Mesenchymal stem cell (in vitro differentiated cells and primary cell): ENCODE measurements around the gene RFC3.

Experiments
- DNase-seq: peaks from one replicate; pipeline ENCODE4 v3.0.0-alpha.2; 2013
- H2AFZ ChIP-seq: one replicate; pipeline ENCODE4 v1.6.1; 2013; ENCODE audit warnings: low read depth, mild to moderate bottlenecking, control low read depth, inconsistent platforms, low read length, moderate library complexity
- H2AK5ac ChIP-seq: 2 replicates; pipeline ENCODE4 v1.6.1; 2013; ENCODE audit warnings: low read length, moderate library complexity, mild to moderate bottlenecking, inconsistent platforms; ENCODE audit not compliant: severe bottlenecking
- H2BK120ac ChIP-seq: one replicate; pipeline ENCODE4 v1.6.1; 2013; ENCODE audit warnings: low read depth, mild to moderate bottlenecking, inconsistent platforms, low read length, moderate library complexity
- H2BK12ac ChIP-seq, 2 experiments: one replicate each; pipeline ENCODE4 v1.6.1; 2013; ENCODE audit warnings: inconsistent platforms in 2 of 2, low read length in 2 of 2, mild to moderate bottlenecking in 2 of 2, moderate library complexity in 2 of 2, control low read depth in 1 of 2
- H2BK15ac ChIP-seq: one replicate; pipeline ENCODE4 v1.6.1; 2013; ENCODE audit warnings: mild to moderate bottlenecking, low read depth, inconsistent platforms; ENCODE audit not compliant: poor library complexity, severe bottlenecking
- H2BK5ac ChIP-seq: 2 replicates; pipeline ENCODE4 v1.6.1; 2013; ENCODE audit warnings: low read depth, mild to moderate bottlenecking, low read length, control low read depth, inconsistent platforms; ENCODE audit not compliant: poor library complexity, severe bottlenecking
- H3K14ac ChIP-seq, 2 experiments: one replicate each; pipeline ENCODE4 v1.6.1; 2013; ENCODE audit warnings: inconsistent platforms in 2 of 2, low read length in 2 of 2, control low read depth in 1 of 2, mild to moderate bottlenecking in 1 of 2, moderate library complexity in 1 of 2
- H3K18ac ChIP-seq, 2 experiments: one replicate each; pipeline ENCODE4 v1.6.1; 2013; ENCODE audit warnings: inconsistent platforms in 2 of 2, low read length in 2 of 2, control low read depth in 1 of 2, low read depth in 1 of 2, mild to moderate bottlenecking in 1 of 2
- H3K23ac ChIP-seq, 2 experiments: one replicate each; pipeline ENCODE4 v1.6.1; 2013; ENCODE audit warnings: inconsistent platforms in 2 of 2, low read length in 2 of 2, mild to moderate bottlenecking in 2 of 2, moderate library complexity in 2 of 2, control low read depth in 1 of 2
- H3K27ac ChIP-seq: 2 replicates; pipeline ENCODE4 v1.5.1; 2013; ENCODE audit warnings: mild to moderate bottlenecking, moderate library complexity, low read length, control low read depth, inconsistent platforms; ENCODE audit not compliant: poor library complexity, severe bottlenecking
- H3K27me3 ChIP-seq, 2 experiments: 2 replicates each; pipeline versions ENCODE4 v1.6.1 to v1.7.0; 2013; ENCODE audit warnings: low read length in 2 of 2, mild to moderate bottlenecking in 2 of 2, moderate library complexity in 2 of 2, control low read depth in 1 of 2, inconsistent platforms in 1 of 2; ENCODE audit not compliant: control insufficient read depth in 1 of 2, insufficient read depth in 1 of 2
- H3K36me3 ChIP-seq, 2 experiments: 2 replicates each; pipeline versions ENCODE4 v1.6.1 to v1.7.0; 2013; ENCODE audit warnings: low read length in 2 of 2, control low read depth in 1 of 2, inconsistent platforms in 1 of 2, low read depth in 1 of 2, mild to moderate bottlenecking in 1 of 2; ENCODE audit not compliant: insufficient read depth in 2 of 2, control insufficient read depth in 1 of 2
- H3K4ac ChIP-seq, 2 experiments: one replicate each; pipeline ENCODE4 v1.6.1; 2013; ENCODE audit warnings: inconsistent platforms in 2 of 2, low read length in 2 of 2, mild to moderate bottlenecking in 2 of 2, moderate library complexity in 2 of 2, control low read depth in 1 of 2, low read depth in 1 of 2
- H3K4me1 ChIP-seq: 2 replicates; pipeline ENCODE4 v1.6.1; 2013; ENCODE audit warnings: low read depth, low read length, control low read depth; ENCODE audit not compliant: control insufficient read depth, insufficient read depth
- H3K4me2 ChIP-seq: 2 replicates; pipeline ENCODE4 v1.6.1; 2013; ENCODE audit warnings: low read length, mild to moderate bottlenecking, inconsistent platforms; ENCODE audit not compliant: poor library complexity, severe bottlenecking
- H3K4me3 ChIP-seq, 2 experiments: 2 replicates each; pipeline versions ENCODE4 v1.5.1 to v1.7.0; 2013; ENCODE audit warnings: low read length in 2 of 2, mild to moderate bottlenecking in 2 of 2, control low read depth in 1 of 2, low read depth in 1 of 2; ENCODE audit not compliant: insufficient read depth in 1 of 2
- H3K79me1 ChIP-seq: replicated peaks from 2 replicates; pipeline ENCODE4 v1.6.1; 2013; ENCODE audit warnings: mild to moderate bottlenecking, control low read depth, low read length, inconsistent platforms; ENCODE audit not compliant: poor library complexity, severe bottlenecking
- H3K9ac ChIP-seq: 2 replicates; pipeline ENCODE4 v1.7.0; 2013; ENCODE audit warnings: mild to moderate bottlenecking, low read length, moderate library complexity
- H3K9me3 ChIP-seq: 2 replicates; pipeline ENCODE4 v1.7.0; 2013; ENCODE audit warnings: mild to moderate bottlenecking, low read length; ENCODE audit not compliant: control insufficient read depth
- H4K8ac ChIP-seq: one replicate; pipeline ENCODE4 v1.6.1; 2013; ENCODE audit warnings: inconsistent platforms, mild to moderate bottlenecking, low read length, moderate library complexity
- H4K91ac ChIP-seq: one replicate; pipeline ENCODE4 v1.6.1; 2013; ENCODE audit warnings: mild to moderate bottlenecking, low read length, inconsistent platforms
- WGBS: methylation state at CpG from one replicate; pipeline ENCODE4 v1.1.7; 2013; ENCODE audit warnings: mixed read lengths; 5-methylcytosine and 5-hydroxymethylcytosine counted together

The RFC3 gene

DNA sequence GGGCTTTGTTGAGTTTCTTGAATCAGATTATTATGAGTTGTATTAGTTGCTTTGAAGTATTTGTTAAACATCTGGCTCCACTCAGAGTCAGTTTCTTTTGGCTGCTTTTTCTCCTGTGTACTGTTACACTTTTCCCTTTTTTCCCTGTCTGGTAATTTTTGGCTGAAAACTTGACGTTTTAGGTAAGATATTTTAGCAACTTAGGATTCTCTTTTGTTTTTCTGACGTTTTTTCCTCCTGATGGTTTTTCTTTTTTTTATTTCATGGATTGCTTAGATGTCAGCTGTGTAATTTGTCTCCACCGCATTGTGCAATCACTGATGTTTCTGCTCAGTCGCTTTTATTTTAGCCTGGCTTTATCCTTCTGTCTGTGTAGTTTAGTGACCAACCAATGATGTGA, 20.7 kb downstream of the RFC3 start:
- Histone ChIP-seq H2AFZ (no peak overlapping the region), H3K79me1 (peaks cover 3% of the 10 kb centered on the region), H2BK5ac (no peak overlapping the region), H2BK15ac (no peak overlapping the region), H3K9me3 (no peaks in the 10 kb centered on the region), H3K36me3 (peaks cover 0 to 8% of the 10 kb centered on the region in 2 experiments), H2AK5ac (no peak overlapping the region), H3K14ac (no peak overlapping the region), H3K27me3 (no peaks in the 10 kb centered on the region), H3K9ac (peak overlapping the region; percentile 54), H3K18ac (no peak overlapping the region), H3K4me3 (no peak overlapping the region), H3K4ac (no peak overlapping the region), H2BK12ac (no peak overlapping the region), H3K27ac (no peak overlapping the region), H3K23ac (no peak overlapping the region), H3K4me2 (no peak overlapping the region), H4K91ac (no peak overlapping the region), H3K4me1 (no peaks in the 10 kb centered on the region), H2BK120ac (no peak overlapping the region), H4K8ac (no peak overlapping the region)
- DNase-seq: peak; percentile 22
- 100% methylated on average over 2 of the region's 4 CpGs for WGBS

DNA sequence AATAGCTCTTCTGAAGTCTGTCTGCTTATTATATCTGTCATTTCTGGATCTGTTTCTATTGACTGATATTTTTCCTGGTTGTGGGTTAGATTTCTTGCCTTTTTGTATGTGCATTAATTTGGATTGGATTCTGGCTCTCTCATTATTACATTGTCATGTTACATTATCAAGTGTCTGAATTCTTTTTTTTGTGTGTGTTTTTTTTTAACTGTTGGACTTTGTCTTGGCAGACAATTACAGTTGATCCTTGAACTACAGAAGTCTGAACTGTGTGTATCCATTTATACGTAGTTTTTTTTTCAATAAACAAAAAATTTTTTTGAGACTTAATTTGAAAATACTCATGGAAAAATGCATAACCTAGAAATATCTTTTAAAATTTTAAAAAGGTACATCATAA, 22.5 kb downstream of the RFC3 start:
- Histone ChIP-seq H2BK5ac (no peak overlapping the region), H3K27me3 (no peaks in the 10 kb centered on the region), H3K36me3 (peaks cover 0 to 3% of the 10 kb centered on the region in 2 experiments), H2BK12ac (no peak overlapping the region), H3K4me2 (no peak overlapping the region), H3K9me3 (no peaks in the 10 kb centered on the region), H2BK15ac (no peak overlapping the region), H2AFZ (no peak overlapping the region), H4K8ac (no peak overlapping the region), H2AK5ac (no peak overlapping the region), H3K27ac (no peak overlapping the region), H4K91ac (no peak overlapping the region), H3K4ac (no peak overlapping the region), H2BK120ac (no peak overlapping the region), H3K14ac (no peak overlapping the region), H3K23ac (no peak overlapping the region), H3K4me1 (no peaks in the 10 kb centered on the region), H3K9ac (no peak overlapping the region), H3K4me3 (no peak overlapping the region), H3K18ac (no peak overlapping the region), H3K79me1 (peaks cover 3% of the 10 kb centered on the region)
- no peak for DNase-seq
- WGBS: no CpG with 5 or more reads among the region's 1 CpG

DNA sequence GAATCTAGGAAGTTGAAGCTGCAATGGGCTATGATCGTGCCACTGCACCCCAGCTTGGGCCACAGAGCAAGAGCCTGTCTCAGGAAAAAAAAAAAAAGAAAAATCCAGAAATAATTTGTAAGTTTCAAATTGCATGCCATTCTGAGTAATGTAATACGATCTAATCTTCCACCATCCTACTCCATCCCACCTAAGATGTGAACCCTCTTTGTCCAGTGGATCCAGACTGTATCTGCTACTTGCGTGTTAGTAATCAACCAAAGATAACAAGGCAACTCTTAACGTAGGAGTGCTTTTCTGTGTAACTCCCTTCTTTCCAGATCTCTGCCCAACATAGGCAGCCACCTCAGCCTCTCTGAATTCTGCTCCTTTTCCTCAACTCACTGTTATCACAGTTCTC, 24.3 kb downstream of the RFC3 start:
- Histone ChIP-seq H3K4me1 (no peaks in the 10 kb centered on the region), H3K36me3 (no peaks in the 10 kb centered on the region), H3K9me3 (no peaks in the 10 kb centered on the region), H4K8ac (no peak overlapping the region), H2BK15ac (no peak overlapping the region), H3K14ac (no peak overlapping the region), H2BK12ac (no peak overlapping the region), H3K79me1 (peaks cover 3% of the 10 kb centered on the region), H3K4me3 (no peak overlapping the region), H2BK5ac (no peak overlapping the region), H3K27me3 (no peaks in the 10 kb centered on the region), H3K9ac (no peak overlapping the region), H4K91ac (no peak overlapping the region), H3K27ac (no peak overlapping the region), H2AFZ (no peak overlapping the region), H3K4ac (no peak overlapping the region), H3K18ac (no peak overlapping the region), H3K4me2 (no peak overlapping the region), H2BK120ac (no peak overlapping the region), H3K23ac (no peak overlapping the region), H2AK5ac (no peak overlapping the region)
- no peak for DNase-seq
- WGBS: 97% methylated on average over 3 of the region's 4 CpGs

- no peak overlapping the region for H4K8ac ChIP-seq
- H3K14ac ChIP-seq: no peak overlapping the region
- no peak overlapping the region for H3K4ac ChIP-seq
- no peak overlapping the region for H3K4me2 ChIP-seq
- no peaks in the 10 kb centered on the region for H3K4me1 ChIP-seq
- H2AK5ac ChIP-seq: no peak overlapping the region
- H3K23ac ChIP-seq: no peak overlapping the region
- no peak for DNase-seq
- H3K9me3 ChIP-seq: no peaks in the 10 kb centered on the region
- no peaks in the 10 kb centered on the region for H3K36me3 ChIP-seq
- H3K27me3 ChIP-seq: no peaks in the 10 kb centered on the region
- no peak overlapping the region for H2BK12ac ChIP-seq
- no peak overlapping the region for H2BK5ac ChIP-seq
- H2AFZ ChIP-seq: no peak overlapping the region
- H3K27ac ChIP-seq: no peak overlapping the region
- no peak overlapping the region for H3K4me3 ChIP-seq
- no peak overlapping the region for H4K91ac ChIP-seq
- peaks cover 3% of the 10 kb centered on the region for H3K79me1 ChIP-seq
- no peak overlapping the region for H2BK15ac ChIP-seq
- no peak overlapping the region for H2BK120ac ChIP-seq
- H3K9ac ChIP-seq: no peak overlapping the region
- no peak overlapping the region for H3K18ac ChIP-seq
These were observed 25.0 kb downstream of the RFC3 start for GRCh38 chr13:33842986-33843385.
